Islet of Langerhans (tissue), 1 donor: ENCODE measurements around the gene DRAM1.
A peak's percentile ranks its signal among the peaks of the same experiment; 100 is the strongest.
"Not testable (repeated sequence)": the region's sequence is repeated elsewhere in the genome, so short reads cannot be mapped to it uniquely, and the experiment has no call there.

Experiments used
- FAIRE-seq: peaks from one replicate; lab custom pipeline; 2011; peaks lifted over from hg19 to GRCh38; lab: Jason Lieb, UNC

DRAM1 gene

DNA sequence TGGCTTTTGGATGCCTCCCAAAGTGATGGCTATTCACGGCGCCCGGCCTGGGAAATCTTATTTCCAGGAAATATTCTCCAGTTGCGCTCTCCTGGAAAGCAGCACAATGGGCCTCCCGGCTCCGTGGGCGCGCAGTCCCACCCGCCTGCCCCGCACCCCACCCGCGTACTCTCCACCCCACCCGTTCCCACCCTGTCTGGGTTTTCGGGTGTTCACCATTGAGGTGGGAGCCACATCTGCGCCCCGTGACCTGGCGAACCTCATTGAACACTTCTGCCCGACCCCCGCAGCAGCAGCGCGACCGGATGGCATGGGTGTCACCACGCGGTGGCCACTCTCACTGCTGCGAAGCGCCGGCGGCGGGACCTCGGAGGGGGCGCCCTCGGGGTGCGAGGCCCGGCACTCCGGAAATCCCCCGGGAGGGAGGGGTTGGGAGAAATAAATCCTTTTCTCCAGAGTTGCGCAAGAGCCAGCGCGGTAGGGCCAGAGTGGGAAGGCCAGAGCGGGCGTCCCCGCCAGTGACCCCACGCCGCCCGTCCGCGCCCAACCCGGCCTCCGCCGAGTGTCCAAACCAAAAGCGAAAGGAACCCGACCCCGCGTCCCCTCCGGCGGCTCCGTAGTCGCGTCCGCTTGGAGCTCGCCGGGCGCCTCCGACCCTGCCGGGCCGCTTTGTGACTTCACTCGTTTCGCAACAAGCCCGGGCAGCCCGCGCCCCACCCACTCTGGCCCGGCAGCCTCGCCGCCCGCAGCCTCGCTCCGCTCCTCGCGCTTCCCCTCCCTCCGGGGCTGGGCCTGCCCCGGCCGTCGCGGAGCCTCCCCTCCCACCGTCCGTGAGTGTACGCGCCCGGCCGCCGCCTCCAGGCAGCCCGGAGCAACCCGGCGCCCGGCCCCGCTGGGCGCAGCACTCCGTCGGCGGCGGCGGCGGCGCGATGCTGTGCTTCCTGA, at the start of gene DRAM1:
Gene DRAM1 (plus strand): TSS at position 720 of the 945 bp plus-strand sequence. CDS start 210 bp downstream, at position 930.
- no peak for FAIRE-seq

GRCh38 chr12:101828463-101829196, 48.8 kb upstream of the DRAM1 start:
- FAIRE-seq = no peak

DNA sequence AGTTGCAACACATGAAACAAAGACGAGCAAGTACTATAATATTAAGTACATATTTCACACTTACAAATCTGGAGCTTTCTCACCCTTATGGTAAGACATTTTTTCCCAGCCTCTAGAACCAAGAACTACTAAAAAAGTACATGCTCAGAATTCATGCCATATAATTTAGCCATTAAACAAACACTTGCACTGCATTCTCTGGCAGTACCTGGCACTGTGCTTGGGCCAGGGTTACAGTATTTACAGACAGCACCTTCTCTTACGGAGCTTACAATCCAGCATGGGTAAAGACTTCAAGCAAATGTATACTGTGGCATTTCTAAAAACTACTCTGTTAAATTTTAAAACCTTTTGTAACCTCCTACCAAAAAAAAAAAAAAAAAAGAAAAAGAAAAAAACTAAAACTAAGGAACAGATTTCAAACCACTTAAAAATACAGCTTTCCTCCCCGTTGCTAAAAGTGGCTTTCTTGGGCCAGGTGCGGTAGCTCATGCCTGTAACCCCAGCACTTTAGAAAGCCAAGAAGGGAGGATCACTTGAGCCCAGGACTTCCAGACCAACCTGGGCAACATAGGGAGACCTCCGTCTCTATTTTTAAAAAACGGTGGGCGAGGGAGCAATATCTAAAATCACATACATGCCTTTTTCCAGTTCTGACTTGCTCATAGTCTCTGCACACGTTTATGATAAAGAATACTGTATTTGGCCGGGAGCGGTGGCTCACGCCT, 47.6 kb upstream of the DRAM1 start:
- FAIRE-seq = peak; percentile 5

DNA sequence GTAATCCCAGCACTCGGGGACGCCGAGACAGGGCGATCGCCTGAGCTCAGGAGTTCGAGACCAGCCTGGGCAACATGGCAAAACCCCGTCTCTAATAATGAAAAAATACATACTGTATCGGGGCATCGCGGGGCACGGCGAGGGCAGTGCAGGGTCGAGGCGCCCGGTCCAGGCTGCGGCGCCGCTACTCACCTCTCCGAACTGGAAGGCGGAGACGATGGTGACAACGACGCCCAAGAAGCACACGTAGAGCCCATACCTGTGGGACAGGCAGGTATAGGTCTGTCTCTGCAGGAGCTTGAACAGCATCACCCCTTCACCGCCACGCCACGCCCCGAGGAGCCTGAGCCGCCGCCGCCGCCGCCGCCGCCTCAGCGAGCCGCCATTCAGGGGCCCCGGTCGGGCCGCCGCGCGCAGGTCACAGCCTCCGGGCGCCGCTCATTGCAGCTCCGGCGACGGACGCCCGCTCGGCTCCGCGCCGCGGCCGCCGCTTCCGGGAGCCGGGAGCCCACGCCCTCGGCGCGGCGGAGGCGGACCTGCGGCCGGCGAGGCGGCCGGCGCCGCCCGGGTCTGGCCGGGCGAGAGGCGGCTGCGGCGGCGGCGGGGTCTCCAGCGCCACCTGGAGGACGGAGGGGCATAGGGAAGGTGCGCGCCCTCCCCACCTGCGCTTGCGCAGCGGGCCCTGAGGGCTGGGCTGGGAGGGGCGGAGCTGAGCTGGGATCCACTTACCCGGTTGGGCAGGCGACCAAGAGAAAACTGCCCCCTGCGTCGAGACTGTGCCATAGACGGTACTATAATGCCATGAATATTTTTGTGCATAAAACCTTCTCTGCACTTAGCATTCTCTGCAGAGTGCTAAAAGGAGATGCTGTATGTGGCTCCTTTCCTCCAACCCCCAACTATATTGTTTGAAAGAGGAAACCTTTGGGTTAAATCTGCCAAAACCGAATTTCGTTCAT, 46.7 kb upstream of the DRAM1 start, which contains the start of gene GNPTAB:
Gene GNPTAB (minus strand): TSS at position 593 of the 959 bp plus-strand sequence. CDS start 284 bp downstream, at position 309.
- no peak for FAIRE-seq

DNA sequence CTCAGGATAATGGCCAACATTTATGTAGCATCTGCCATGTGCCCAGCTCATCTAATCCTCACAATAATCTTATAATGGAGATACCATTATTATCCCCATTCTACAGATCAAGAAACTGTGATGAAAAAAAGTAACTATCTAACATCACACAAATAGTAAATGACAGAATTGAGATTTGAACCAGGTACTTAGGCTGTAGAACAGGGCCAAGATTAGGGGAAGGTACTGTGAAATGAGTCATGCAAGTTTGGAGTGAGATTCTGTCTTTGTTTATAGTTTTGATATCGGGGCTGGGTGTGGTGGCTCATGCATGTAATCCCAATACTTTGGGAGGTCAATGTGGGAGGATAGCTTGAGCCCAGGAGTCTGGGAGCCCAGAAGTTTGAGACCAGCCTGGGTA, 45.4 kb upstream of the DRAM1 start:
- no peak for FAIRE-seq

DNA sequence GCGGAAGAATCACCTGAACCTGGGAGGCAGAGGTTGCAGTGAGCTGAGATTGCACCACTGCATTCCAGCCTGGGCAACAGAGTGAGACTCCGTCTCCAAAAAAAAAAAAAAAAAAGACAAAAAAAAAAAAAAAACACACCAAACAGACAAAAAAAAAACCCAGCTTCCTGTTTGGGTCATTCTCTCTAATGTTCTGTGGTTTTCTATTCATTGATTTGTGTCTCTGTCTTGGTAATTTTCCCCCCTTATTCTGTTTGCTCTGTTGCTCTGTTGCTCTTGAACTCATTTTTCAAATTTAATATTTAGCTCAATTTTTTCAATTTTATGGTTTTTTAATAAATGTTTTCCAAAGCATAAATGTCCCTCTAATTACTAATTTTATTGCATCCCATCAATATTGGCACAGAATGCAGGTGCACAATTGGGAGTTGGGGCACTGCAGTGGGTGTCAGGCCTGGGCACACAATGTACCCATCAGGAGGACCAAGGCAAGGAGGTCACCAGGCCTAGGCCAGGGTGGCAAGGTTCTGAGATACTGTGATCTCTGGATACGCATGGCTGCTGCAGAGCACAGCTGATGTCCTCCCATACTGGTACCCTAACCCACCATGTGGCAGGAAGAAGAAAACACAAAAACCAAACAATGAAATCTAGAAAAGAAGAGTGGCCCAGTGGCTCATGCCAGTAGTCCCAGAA, 38.6 kb upstream of the DRAM1 start:
- FAIRE-seq = no peak

DNA sequence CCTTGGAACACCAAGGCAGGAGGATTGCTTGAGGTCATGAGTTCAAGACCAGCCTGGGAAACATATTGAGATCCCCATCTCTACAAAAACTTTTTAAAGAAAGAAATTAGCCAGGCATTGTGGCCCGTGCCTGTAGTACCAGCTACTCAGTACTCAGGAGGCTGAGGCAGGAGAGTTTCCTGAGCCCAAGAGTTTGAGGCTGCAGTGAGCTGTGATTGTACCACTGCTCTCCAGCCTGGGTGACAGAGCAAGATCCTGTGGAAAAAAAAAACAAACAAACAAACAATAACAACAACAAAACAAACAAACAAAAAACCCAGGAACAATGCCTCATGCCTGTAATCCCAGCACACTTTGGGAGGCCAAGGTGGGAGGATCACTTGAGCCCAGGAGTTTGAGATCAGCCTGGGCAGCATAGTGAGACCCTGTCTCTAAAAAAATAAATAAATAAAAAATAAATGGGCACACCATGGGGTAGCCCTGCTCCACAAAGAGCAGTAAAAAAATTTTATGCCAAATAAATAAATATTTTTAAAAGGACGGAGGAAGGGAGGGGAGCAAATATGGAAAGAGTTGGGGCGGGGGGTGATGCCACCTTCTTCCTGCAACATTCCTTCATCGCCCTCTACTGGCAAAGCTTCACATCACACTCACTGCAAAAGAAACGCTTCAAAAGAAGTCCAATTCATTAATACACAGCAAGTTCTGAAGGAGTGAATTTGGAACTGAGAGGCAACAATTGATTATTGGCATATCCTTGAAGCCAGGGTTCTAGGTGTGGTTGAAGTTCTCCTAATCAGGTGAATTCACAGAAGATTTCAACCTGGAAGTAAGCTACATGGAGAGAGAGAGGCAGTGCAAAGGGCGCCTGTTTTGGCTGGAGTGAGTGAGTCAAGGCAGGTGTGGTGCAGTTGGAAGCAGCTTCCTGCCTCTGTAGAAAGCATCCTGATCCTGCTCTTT, 37.8 kb upstream of the DRAM1 start:
- no peak for FAIRE-seq

- FAIRE-seq = no peak
Observed at GRCh38 chr12:101841069-101841468, 36.3 kb upstream of the DRAM1 start.

- FAIRE-seq = no peak
Observed at GRCh38 chr12:101845137-101845711, 32.2 kb upstream of the DRAM1 start.

DNA sequence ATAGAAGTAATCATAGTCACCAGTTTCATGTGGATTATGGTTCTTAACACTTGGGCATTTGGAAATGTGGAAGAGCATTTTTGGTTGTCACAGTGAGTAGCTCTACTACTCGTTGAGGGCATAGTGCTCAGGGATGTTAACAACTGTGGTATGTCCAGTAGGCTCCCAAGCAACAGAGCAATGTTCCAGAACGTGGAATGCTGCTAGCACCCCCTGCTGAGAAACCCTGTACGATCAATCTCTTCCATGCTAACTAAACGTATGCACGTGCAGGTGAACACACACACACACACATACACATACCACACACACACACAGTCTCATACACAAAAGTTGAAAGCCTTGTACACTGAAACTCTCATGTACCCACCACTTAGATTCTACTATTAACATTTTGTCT, 30.1 kb upstream of the DRAM1 start:
- no peak for FAIRE-seq

GRCh38 chr12:101850199-101850598, 27.2 kb upstream of the DRAM1 start:
- FAIRE-seq = no peak

DNA sequence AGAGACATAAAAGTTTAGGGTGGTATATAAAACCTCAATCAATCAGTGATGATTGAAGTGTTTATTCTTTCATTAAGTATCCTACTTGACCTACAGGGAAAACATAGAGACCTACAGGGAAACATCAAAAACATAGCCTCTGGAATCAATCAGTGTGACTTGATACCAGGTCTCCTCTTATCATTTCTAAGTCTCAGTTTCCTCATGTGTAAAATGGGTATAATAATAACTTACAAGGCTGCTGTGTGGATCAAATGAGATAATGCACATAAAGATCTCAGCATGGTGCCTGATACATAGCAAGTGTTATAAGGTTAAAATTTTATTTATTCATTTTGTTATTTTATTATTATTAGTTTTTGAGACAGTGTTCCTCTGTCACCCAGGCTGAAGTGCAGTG, 24.4 kb upstream of the DRAM1 start:
- FAIRE-seq = no peak

- FAIRE-seq = no peak
Observed at GRCh38 chr12:101854747-101855146, 22.6 kb upstream of the DRAM1 start.

DNA sequence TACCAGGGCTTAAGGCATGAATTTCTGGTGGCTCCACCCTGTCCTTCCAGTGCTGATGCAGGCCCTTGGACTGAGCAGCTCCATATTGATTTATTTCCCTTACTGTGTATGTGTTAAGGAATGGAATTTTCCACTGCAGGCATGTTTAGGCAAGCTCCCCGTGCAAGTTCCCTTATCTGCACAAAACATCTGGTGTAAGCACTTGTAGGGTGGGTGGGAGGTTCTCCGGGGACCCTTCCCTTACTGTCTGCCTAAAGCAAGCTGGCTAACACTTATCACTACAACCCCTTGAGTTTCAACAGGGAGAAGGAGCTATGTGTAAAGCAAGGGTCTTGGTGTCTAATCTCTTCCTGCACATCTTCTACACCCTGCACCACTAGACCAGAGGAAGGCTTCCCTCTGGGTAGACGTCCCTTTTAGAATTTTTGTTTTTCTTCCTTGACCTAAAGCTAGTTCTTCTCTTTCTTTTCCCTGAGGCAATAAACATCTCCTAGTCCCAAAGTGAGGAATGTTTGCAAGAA, 22.0 kb upstream of the DRAM1 start:
- no peak for FAIRE-seq

- no peak for FAIRE-seq
Observed at GRCh38 chr12:101855976-101856375, 21.4 kb upstream of the DRAM1 start.

- FAIRE-seq = not testable (repeated sequence)
Observed at GRCh38 chr12:101856614-101857013, 20.8 kb upstream of the DRAM1 start.

DNA sequence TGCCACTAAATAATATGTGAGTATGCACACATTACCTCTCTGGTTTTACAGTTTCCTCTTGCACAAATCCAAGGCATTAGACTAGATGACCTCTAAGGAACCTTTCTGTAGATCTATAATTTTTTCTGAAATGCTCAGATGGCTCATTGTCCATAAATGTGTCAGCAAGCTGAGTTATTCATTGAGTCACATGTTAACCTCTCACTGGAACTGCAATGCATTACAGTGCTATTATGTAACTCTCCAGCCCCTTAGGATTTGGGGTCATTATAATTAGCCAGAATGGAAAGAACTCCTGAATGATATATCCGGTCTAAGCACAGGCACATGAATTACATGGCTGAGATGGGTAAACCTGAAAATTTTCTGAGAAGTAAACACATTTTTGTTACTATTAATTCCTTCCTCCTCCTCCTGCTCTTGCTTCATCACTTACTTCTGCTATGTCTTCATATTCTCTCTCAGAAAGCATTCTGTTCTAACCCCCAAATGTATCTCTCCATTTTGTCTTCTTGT, 20.3 kb upstream of the DRAM1 start:
- no peak for FAIRE-seq

DNA sequence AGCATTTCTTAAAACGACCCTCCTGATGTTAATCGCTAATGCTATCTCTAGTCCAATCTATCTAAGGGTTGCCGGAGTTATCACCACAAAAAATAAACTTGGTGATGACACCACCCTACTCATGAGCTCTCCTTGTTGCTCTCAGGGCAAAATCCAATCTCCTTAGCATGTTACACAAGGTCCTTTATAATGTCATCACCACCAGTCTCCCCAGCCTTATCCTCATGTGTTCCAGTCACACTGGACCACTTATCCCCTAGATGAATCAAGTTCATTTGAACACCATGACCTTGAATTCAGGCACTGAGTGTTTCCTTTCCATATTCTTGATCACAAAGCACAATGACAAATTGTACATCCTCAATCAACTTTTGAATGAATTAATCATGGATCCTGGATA, 19.0 kb upstream of the DRAM1 start:
- no peak for FAIRE-seq
